Measurements from ENCODE around the gene THADA.

THADA gene

DNA sequence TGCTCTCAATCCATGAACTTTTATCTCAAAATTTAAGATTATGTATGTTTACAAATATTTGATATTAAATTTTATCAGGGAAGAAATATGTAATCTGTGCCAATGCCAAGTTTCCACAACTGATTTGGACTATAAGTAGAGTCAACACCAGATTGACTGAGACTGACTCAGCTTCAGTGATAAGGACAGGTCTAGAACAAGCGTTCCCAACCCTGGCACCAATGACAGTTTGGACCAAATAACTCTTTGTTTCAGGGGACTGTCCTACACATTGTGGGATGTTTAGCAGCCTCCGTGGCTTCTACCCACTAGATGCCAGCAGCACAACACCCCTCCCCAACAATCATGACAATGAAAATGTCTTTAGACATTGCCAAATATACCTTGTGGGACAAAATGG is 165.3 kb downstream of the THADA start:
- no peak for DNase-seq

DNA sequence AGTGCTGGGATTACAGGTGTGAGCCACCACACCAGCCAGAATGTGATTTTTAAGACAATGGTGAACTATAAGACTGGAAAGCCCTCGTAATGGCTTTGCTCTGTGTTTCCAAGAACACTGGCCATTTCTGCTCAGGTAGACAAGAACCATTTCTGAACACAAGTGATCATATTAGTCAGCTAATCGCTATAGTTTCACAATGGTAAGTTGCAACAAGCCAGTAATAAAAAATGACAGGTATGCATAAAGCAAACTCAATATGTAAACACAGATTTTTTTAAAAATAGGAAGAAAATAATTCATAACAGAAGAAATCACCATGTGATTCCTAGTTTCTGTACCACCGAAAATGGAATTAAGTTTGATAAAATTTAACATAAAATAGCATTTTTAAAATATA is 166.5 kb downstream of the THADA start:
- DNase-seq, result no peak

DNA sequence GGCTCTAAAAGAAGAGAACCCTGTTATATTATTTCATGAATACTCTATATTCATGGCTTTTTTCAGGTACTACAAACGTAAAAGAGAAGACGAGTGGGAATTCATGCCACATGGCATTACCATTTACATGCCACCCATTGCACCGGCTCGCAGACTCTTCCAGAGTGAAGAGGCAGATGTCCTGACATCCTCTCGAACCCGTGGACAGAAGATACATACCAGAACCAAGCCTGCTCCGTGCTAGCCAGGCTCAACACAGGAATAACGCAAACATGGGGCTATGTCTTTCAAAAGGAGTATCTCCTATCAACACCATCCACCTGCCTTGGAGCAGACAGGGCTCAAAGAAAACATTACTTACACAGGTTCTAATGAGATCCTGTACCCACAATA is 168.8 kb downstream of the THADA start:
- DNase-seq, result no peak

DNA sequence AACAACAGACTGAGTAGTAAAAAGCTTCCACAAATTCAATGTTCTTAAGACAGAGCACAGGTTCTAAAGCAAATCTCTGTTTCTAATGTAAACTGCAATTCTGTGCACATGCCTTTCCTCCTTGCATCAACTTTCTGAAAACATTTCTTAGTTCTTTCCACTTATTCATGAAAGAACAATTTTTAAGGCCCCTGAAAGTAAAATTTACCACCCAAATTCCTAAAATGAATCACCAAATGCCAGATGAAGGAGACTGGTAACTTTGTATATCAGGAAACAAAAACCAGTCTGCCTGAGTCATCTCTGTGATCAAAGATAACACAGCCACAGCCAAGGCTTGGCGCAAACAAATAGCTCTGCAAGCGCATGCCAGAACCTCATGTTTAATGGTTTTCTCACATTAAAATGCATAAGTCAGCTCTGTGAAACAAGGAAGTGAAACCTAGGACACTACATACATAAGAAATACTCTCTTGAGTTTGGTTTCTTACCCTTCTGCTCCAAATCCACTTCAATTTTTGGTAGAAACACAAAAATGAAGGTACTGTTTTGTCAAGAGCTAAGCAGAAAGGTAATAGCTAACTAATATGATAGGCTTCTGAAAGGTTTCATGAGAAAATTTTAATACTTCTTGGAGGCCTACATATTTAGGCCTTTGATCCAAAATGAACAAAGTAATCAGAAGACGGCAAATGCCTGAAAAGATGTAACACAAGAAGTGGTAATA is 169.4 kb downstream of the THADA start:
- no peak for DNase-seq

DNA sequence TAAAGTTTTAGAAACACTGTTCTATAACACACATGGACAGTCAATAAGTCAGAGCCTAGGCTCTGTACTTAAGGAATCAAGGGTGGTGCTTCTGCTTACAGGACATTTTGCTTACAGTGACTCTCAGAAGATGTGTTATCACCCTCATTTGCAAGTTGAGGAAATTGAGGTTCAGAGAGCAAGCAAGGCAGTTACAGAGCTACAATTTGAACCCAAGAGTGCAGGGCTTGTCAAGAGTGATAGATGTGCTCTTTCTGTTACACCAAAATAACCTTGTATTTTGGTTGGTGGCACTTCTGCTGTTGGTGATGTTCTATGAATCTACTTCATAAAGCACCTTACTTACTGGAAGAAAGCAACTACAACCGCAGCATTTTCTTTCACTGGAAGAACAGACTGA is 170.2 kb downstream of the THADA start:
- no peak for DNase-seq

DNA sequence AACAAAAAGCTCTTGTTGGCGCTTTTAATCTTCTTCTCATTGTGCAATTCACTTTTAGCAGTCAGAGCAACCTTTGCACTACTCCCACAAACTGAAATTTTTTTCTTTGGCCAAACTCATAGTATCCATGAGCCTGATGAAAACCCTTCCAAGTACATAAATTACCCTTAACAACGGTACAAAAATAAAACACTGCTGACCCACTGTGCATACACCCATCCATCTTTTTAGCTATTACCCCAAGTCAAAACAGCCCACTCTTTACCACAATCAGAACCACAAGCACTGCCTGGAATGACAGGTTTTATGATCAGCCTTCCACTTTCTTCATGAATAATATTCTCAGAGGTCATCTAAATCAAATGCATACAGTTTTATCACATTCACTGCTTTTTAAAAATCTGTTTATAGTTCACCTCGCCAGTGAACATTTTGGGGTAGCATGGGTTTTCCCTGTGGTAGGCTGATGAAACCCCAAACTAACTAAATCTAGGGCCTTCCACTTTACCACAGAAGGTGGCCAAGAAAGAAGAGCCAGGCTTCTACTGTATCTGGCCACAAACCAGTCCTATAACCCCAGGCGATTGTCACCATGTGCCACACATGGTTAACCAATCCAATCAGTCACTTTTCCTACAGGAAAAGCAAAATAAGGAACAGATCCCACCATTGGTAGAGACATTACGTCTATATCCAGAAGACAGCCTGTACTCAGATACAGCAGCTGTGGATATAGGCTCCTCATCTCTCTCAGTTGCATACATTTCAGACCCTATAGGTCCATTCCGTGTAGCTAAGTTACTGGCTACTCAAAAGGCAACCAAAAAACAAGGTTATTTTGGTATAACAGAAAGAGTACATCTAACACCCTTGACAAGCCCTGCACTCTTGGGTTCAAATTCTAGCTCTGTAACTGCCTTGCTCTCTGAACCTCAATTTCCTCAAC is 171.3 kb downstream of the THADA start:
- no peak for DNase-seq

DNA sequence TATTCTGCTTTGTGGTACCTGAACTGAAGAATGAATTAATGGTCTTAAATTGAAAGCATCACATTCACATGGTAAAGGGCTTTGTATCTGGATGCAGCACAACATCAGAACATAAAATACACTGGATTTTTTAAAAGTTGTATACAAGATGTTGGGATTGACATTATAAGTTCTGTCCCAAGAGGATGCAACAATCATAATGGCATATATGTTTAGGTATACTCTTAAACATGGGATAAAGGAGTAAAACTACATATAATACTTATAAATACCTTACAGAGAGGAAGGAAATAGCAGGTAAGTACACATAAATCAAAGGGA is 171.9 kb downstream of the THADA start:
- DNase-seq, result no peak

DNA sequence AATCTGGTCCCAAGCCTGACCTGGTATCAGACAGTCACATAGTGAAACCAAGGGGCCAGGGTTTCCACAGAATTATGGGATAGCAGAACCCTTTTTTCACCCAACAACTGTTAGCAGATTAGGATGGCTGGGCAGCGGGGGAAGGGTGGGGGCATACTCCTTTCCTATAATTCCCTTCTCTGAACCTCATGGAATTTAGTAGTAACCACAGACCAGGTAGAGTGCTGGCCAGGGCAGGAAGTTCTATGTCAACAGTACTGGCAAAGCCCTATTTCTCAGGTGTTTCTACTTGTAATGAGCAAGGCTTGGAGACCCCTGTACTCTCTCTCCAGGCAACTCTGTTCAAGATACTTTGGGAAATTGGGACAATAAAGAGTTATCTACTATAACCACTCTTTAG is 174.6 kb downstream of the THADA start:
- no peak for DNase-seq

DNA sequence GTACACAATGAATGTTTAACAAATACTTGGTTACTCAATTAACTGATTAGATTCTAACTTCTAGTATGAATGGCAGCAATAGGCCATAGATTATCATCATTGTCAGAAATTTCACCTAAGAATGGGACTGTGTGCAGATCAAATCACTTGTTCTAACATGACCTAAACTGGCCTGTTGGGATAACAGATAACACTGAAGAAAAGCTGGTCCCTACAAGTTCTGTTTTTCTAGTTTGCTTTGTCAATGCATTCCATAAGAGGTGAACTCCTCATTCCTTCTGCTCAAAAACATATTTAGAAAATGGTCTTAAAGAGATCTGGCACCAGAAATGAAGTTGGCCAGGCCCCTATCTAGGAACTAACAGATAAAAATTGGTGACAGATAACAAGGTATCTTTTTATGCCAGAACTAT is 175.4 kb downstream of the THADA start:
- no peak for DNase-seq

DNA sequence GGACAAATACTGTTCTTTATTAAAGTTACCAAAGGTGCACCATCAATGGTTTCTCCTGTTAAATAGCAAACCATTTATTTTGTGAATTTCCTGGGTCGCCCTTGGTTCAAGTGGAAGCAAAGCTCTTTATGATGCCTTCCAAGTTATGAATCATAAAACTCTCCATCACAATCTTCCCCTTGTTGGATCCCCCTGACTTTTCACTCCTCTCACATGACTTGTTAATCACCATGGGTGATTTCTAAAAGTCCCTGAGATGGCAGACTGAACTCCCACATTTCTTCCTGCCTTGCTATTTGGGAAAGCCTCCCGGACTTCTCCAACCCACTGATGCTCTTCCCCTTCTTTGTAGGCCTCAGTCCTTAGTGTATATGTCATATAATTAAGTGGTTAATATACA is 176.0 kb downstream of the THADA start:
- no peak for DNase-seq

DNA sequence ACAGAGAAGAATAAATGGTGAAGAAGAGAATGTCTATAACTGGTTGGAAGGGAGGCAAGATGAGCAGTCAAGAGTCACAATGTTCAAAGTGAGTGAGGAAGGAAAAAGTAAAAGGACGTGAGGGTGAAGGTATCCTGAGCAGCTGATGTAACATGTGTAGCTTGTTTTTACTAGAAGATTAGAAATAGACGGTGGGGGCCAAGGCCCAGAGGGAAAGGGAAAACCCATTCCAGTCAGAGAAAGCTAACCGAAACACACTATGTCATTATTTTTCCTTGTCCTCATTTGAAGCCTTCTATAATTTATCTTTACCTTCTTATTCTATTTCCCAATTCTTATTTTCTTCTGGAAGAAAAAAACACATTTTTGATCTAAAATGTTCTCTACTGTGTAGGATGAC is 176.6 kb downstream of the THADA start:
- DNase-seq, result no peak

DNA sequence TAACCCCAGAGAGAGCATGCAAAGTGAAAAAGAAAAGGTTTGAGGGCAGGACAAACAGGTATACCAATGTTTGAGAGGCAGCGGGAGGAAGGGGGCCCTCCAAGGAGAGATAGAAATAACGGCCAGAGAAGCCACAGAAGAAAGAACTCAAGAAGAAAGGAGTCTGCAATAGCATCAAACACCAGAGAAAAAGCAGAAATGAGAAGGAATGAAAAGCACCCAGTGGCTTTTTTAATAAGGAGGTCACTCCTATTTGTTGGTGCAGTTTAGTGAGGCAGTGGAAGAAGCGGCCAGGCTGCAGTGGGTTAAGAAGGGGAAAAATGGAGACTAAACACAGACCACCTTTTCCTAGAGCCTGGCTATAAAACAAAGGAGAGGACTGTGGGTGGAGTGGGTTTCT is 177.2 kb downstream of the THADA start:
- DNase-seq, result no peak

DNA sequence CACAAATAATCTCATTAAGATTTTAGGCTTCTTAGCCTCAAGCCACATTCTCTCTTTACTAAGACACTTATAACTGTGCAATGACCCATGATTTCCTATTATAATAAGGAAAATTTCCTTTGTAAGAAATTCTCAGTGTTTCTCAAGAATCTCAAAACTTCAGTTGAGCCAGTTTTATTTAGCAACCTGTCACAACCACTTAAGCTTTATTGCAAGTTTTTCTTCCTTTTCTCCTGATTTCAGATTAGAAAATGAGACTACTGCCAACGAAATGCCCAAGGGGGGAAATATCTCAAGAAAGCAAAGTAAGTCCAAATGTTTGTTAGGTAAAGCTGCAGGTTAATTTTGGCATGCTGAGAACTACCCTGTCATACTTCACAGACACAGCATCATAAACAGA is 178.5 kb downstream of the THADA start:
- no peak for DNase-seq

DNA sequence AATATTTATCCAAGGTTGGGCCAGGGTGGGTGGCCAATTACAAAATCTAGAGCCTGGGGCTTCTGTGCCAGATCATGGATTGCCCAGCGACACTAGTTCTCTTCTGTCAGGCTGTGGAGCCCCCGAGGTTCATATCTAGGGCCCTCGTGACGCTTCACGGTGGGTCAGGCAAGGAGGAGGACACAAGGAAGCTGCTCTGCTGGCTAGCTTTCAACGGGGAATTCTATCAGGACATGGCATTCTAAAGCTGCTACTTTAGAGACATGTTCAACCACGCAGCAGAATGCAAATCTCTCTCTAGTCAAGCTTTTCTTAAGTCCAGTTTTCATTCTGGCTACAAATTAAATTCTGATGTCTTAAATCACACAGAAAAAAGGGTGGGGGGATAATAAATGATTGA is 180.2 kb downstream of the THADA start:
- no peak for DNase-seq

DNA sequence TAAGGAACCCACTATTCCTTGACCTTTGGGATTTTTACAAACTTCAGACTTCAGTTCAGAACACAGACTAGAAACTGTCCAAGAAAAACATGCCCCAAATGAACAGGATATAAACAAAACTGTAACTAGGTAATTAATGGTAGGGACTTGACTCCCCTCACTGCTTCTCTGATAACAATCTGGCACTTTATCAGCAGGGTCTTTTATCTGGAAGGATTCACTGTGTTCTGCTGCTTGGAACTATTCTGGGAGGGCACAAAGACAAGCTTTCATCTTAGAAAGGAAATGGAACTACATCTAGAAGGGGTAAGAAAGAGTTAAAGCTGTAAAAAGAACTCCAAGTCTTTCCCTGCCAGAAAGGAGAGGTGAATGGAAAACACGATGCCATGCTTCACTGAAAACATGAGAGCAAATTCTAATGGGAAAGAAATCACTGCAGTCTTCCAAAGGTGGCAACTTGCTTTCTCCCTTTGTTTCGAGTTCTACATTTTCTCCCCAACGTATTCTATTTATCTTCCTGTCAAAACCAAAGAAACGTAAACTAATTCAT is 181.2 kb downstream of the THADA start:
- DNase-seq, result peak; percentile 20

DNA sequence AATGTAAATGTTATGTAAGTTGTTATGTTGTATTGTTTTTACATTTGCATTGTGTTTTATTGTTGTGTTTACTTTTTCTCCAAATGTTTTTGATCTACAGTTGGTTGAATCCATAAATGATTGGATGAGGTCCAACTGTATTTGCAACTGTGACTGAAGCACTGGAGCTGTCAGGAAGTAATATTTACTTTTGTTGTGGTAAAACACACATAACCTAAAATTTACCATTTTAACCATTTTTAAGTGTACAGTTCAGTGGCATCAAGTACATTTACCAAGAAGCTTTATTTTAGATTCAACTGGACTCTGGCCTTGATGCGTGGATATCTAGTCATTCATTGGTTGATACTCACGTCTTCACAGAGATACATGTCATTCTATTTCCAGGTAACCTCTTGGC is 181.8 kb downstream of the THADA start:
- DNase-seq, result no peak

DNA sequence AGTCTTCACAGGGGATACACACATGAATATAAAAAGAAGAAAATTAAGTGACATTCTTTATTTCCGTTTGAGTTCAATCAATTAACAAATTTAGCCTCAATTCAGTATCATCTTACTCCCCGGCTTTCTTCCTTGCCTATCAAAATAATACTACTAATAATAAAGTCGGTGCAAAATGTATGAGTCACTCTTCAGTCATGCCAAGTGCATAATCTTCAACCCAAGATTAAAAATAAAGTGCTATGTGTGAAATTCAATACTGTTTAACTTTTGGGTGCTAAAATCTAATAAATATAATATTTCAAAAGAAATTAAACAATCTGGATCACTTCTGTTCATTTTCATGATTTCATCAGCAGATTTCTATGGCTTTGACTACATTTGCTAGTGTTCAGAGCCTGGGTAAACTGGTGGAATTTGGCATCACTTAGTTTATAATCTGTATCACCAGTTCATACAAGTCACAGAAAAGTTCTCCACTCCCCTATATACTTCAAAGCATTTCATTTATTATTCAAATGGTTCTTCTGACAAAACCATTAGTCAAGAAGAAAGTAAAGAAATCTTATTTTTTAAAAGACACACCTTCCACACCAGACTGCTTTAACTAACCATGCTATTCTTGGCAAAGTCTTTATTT is 183.6 kb downstream of the THADA start:
- DNase-seq, result no peak

DNA sequence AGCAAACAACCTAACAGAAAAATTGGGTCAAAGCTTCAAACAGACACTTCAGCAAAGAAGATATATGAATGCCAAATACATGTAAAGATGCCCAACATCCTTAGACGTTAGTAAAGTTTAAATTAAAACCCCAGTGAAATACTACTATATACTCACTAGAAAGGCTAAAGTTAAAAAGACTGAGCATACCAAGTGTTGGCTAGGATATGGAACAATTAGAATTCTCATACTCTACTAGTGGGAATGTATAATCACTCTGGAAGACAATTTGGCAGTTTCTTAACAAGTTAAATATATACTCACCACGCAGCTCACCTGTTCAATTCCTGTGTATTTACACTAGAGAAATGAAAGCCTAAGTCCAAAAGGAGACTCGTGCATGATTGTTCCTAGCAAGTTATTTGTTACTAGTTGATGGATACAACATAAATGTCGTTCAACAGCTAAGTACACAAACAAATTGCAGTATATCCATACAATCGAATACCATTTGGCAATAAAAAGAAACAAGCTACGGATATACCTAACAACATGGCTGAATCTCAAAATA is 185.7 kb downstream of the THADA start:
- DNase-seq, result no peak

DNA sequence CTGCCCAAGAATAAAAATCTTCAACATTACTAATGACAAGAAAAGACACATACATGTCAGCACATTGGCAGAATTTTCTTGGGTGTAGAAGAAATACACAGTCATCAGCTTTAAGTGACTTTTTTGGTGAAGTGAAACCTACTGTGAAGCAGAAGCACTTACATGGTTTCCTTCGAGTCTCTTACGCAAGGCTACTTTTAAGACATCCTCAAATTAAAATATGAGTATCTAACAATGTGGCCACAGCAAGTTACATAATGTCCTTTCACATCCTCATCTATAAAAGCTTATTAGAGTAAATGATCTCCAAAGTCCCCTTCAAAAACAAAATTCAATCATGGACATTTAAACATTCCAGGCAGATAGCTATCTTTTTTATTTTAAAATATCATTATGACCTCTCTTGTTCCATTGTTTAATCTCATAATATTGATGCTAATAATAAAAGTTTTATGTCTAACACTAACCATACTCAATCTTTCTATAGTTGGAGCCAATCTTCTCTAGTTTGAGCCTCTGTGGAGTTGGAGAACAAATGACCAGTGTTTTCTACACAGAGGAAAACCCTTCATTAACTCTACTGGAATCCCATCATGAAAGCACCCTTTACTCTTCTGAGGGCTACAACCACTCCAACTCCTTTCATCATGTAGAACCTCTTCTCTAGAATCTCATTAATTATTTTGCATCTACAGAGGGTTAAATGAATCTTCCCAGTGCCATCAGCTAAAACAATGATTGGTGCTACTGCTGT is 187.3 kb downstream of the THADA start:
- peak; percentile 13 for DNase-seq

DNA sequence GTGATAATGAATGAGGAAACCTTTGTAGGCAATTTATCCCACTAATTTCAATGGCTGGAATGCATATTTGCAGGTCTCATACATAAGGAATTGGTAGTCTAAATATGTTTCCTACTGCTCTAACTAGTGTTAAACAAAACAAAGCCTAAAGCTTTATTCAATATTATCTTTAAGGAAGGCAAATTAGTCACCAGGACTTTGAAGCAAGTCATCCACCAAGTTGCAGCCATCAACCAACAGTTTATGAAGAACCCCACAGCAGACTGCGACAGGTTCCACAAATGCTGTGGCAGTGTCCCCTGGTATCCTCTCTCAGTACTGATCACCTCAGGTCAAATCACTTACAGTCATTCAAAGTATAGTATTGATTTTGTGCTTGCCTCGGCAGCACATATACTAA is 187.9 kb downstream of the THADA start:
- DNase-seq, result no peak

DNA sequence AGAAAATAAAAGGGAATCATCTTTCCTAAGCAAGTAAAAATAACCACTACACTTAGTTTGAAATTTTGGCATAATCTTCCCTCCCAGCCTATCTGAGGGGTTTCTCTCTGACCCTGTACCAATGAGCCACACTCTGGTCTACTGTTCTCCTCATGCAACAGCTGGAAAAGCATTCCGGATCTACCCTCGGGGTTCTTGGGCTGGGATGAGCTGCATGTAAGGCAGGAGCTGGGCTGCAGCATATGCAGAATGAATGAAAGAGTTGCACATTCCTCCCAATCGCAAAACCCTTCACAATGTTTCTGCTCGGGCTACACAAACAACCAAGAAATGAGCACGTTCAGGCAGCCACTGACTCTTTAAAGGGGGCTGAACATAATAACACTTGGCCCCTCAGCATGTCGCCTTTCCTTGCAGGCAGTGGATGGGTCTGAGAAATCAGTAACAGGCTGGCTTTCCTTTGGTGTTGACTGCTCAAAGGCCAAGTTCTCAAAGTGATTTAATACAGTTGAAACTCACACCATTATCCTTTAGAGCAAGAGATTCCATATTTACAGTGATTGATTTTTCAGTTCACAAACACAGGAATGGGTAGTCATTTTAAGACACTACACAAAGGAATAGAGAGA is 189.1 kb downstream of the THADA start:
- no peak for DNase-seq

DNA sequence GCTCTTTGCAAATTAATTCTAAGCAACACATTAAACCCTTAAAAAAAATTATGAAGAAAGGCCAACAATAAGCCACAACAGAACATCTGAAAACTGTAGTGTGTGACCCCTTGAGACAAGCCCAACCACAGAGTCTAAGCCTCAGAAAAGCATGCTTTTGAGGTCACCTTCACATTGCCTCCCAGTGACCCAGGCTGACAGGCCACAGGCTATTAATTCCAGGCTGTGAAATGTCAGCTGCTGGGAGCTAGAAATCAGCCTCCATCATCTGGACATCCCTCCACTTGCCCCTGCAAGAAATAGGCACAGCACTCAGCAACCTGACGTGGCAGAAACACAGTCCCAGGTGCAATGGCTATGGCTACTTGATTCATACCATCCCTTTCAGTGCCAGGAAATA is 190.0 kb downstream of the THADA start:
- DNase-seq, result no peak

Measured in DMS79 (cell line).